ENCODE measurements around the gene OGFRL1. TPM values are rescaled to one million over a fixed set of nuclear protein-coding genes. Genes with fewer than 3 reads are reported as not detected.

The OGFRL1 gene
- total and polyA plus RNA-seq, 9 of the 15 experiments (the other 6 are each of a cell fraction or from before 2014, with no cell fraction given) = 0.01 to 0.07 (median 0.03) TPM

GRCh38 chr6:71321314-71321713 lies 32.7 kb downstream of the OGFRL1 start:
- CTCF ChIA-PET (ENCODE audit: low intra/inter-chr PET ratio) = no interaction called here
- H4K20me1 ChIP-seq (replicated peaks; ENCODE audit: control insufficient read depth, insufficient read depth, low read length) = no peaks in the 10 kb centered on the region
- no peak overlapping the region for H3K27ac ChIP-seq (ENCODE audit: extremely low read depth, low read depth, low read length)
- H3K4me1 ChIP-seq (replicated peaks in 1 of 2; ENCODE audit: control insufficient read depth in 2 of 2, insufficient read depth in 2 of 2, low read length in 2 of 2) = no peaks in the 10 kb centered on the region
- H3K79me2 ChIP-seq (ENCODE audit: control insufficient read depth, insufficient read depth, low read length) = no peaks in the 10 kb centered on the region
- no TSS peak for BruUV-seq (replicated peaks)
- intact Hi-C loops (cut with micrococcal nuclease) (no loop called here), in situ Hi-C loops (cut with MboI) (no loop called here)
- H3K9me3 ChIP-seq (replicated peaks; ENCODE audit: control insufficient read depth, insufficient read depth, low read depth, low read length) = no peaks in the 10 kb centered on the region
- no peak overlapping the region for H3K9ac ChIP-seq (ENCODE audit: insufficient read depth in 1 of 2, low read depth in 2 of 2, low read length in 2 of 2)
- H3K4me3 ChIP-seq = no peak overlapping the region
- H3K27me3 ChIP-seq (ENCODE audit: control insufficient read depth in 2 of 2, insufficient read depth in 2 of 2, low read length in 2 of 2) = no peaks in the 10 kb centered on the region
- H3K4me2 ChIP-seq (ENCODE audit: insufficient read depth, low read length) = no peak overlapping the region
- FAIRE-seq = no peak
- no peak for DNase-seq (ENCODE audit: extremely low read depth in 1 of 4, low spot score in 3 of 4)
- no peaks in the 10 kb centered on the region for H3K36me3 ChIP-seq (ENCODE audit: control insufficient read depth, insufficient read depth, low read length)
- H3K9me1 ChIP-seq (ENCODE audit: control insufficient read depth, insufficient read depth, low read length) = no peaks in the 10 kb centered on the region
- no peak for ATAC-seq
- POLR2A ChIA-PET = interaction anchor here (1.6 kb wide), 1 partner anchor 20 kb away, joined by 5 read pairs; no protein-coding TSS in a partner anchor
- H2AFZ ChIP-seq (ENCODE audit: low read depth, low read length) = no peak overlapping the region
- TF ChIP-seq PTTG1 (tag; IDR thresholded peaks at IDR 0.05; ENCODE audit: low read depth) (no peak), NONO (IDR thresholded peaks at IDR 0.05; ENCODE audit: low read depth in 2 of 2, low read length in 1 of 2) (no peak)

DNA sequence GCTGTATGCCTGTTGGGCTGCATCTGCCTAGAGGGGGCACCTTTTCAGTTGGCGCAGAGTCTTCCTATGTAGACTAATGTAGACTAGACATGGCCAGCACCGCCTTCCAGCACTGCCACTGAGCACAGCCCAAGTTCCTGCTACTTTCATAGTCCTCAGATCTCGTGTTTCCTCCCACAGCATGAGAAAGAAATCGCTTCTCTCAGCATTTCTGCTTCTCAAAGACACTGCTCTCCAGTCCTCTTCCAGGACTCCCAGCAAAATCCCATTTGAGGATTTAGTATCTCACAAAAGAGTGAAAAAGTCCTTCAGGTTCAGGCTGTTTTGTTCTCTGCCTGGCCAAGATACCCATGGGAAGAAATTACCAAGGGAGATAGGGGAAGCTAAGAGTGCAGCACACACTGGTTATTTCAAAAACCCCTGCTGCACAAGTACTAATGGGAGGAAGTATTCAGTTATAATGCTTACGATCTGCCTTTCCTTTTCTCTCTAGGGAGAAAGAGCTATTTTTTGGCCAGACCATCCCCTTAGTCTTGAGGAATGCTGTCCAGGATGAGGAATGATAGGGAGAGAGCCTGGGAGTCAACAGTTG lies 35.7 kb downstream of the OGFRL1 start:
- CTCF ChIA-PET (ENCODE audit: low intra/inter-chr PET ratio) = no interaction called here
- Histone ChIP-seq H3K27me3 (ENCODE audit: control insufficient read depth in 2 of 2, insufficient read depth in 2 of 2, low read length in 2 of 2) (no peaks in the 10 kb centered on the region), H3K9ac (ENCODE audit: insufficient read depth in 1 of 2, low read depth in 2 of 2, low read length in 2 of 2) (no peak overlapping the region), H3K27ac (ENCODE audit: extremely low read depth, low read depth, low read length) (no peak overlapping the region), H3K4me1 (replicated peaks in 1 of 2; ENCODE audit: control insufficient read depth in 2 of 2, insufficient read depth in 2 of 2, low read length in 2 of 2) (no peaks in the 10 kb centered on the region), H3K36me3 (ENCODE audit: control insufficient read depth, insufficient read depth, low read length) (no peaks in the 10 kb centered on the region), H3K4me3 (no peak overlapping the region), H3K9me3 (replicated peaks; ENCODE audit: control insufficient read depth, insufficient read depth, low read depth, low read length) (no peaks in the 10 kb centered on the region), H3K79me2 (ENCODE audit: control insufficient read depth, insufficient read depth, low read length) (no peaks in the 10 kb centered on the region), H4K20me1 (replicated peaks; ENCODE audit: control insufficient read depth, insufficient read depth, low read length) (no peaks in the 10 kb centered on the region), H2AFZ (ENCODE audit: low read depth, low read length) (no peak overlapping the region), H3K4me2 (ENCODE audit: insufficient read depth, low read length) (no peak overlapping the region), H3K9me1 (ENCODE audit: control insufficient read depth, insufficient read depth, low read length) (no peaks in the 10 kb centered on the region)
- BruUV-seq (replicated peaks) = no TSS peak
- no peak for FAIRE-seq
- DNase-seq (ENCODE audit: extremely low read depth in 1 of 4, low spot score in 3 of 4) = no peak
- intact Hi-C loops (cut with micrococcal nuclease) = no loop called here
- ATAC-seq = no peak
- WGBS (ENCODE audit: insufficient coverage, low coverage, missing lambda C conversion rate) = 2% methylated on average over 5 of the region's 5 CpGs
- in situ Hi-C loops (cut with MboI) = no loop called here
- POLR2A ChIA-PET = no interaction called here
- TF ChIP-seq STAT6 (CRISPR knock-in tag; IDR thresholded peaks at IDR 0.05) (no peak), CREB1 (IDR thresholded peaks at IDR 0.05) (no peak), CREB1 (CRISPR knock-in tag; IDR thresholded peaks at IDR 0.05) (no peak), NFATC3 (IDR thresholded peaks at IDR 0.05) (no peak), SIN3A (IDR thresholded peaks at IDR 0.05; ENCODE audit: borderline replicate concordance in 2 of 2, control insufficient read depth in 1 of 2, low read depth in 2 of 2, low read length in 2 of 2) (no peak), HNRNPUL1 (IDR thresholded peaks at IDR 0.05; ENCODE audit: low read length) (no peak), FOXJ3 (CRISPR knock-in tag; IDR thresholded peaks at IDR 0.05) (no peak), SMARCC2 (IDR thresholded peaks at IDR 0.05; ENCODE audit: low read depth) (no peak), POLR2H (tag; IDR thresholded peaks at IDR 0.05; ENCODE audit: low read depth) (no peak), BDP1 (IDR thresholded peaks at IDR 0.05; ENCODE audit: insufficient read depth, insufficient read length) (no peak), COPS2 (conservative IDR thresholded peaks at IDR 0.05) (no peak)
